ENCODE measurements around the gene DSC1.
A peak's percentile ranks its signal among the peaks of the same experiment; 100 is the strongest.
"Not testable (repeated sequence)": the region's sequence is repeated elsewhere in the genome, so short reads cannot be mapped to it uniquely, and the experiment has no call there.

Gene DSC1

DNA sequence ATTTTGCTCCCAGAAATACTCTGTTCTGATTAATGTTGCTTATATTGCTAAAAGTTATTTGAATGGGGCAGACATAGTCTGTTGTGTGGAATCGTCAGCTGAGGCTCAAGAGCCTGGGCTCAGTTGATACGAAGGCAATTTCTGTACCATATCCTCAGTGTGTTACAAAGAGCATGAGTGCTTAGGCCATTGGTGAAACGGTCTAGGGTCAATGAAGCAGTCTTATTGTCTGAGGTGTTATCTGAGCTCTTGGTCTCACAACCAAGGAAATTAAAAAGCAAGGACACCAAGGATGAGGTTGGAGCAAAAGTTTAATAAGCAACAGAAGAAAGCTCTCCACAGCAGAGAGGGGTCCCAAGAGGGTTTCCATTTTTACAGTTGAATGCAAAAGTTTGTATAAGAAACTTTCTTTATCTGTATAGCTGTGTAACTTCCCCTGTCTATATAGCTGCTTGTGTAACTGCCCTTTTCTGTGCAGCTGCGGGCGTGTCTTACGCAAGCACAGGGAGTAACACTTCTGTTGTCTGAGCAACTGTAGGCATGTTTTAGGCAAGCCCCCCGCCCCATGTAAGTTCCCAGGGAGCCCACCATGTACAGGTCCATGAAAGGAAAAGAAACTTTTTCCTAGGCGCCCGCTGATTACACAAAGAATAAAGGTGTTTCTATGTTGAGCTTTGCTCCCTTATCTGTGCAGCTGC is 40.6 kb upstream of the DSC1 start:
- H3K9me3 ChIP-seq (ENCODE audit: control insufficient read depth in 2 of 2, low read length in 2 of 2), result no peaks in the 10 kb centered on the region
- peaks cover 8 to 49% of the 10 kb centered on the region in 2 donors for H3K4me1 ChIP-seq (ENCODE audit: control insufficient read depth in 2 of 2, insufficient read depth in 2 of 2, low read length in 2 of 2)
- peak overlapping the region; percentile 6 to 10 for H3K4me3 ChIP-seq (ENCODE audit: low read length in 2 of 2)
- peak overlapping the region; percentile 67 to 69 for H3K27ac ChIP-seq (ENCODE audit: low read depth in 2 of 2, low read length in 2 of 2)
- H3K9ac ChIP-seq (ENCODE audit: low read depth in 1 of 2, low read length in 2 of 2), result peak overlapping the region in 1 of 2 donors; percentile 14
- no peaks in the 10 kb centered on the region for H3K36me3 ChIP-seq (ENCODE audit: control insufficient read depth in 2 of 2, insufficient read depth in 2 of 2, low read length in 2 of 2)
- H3K27me3 ChIP-seq (ENCODE audit: control insufficient read depth in 2 of 2, insufficient read depth in 2 of 2, low read length in 2 of 2), result no peaks in the 10 kb centered on the region

GRCh38 chr18:31199190-31199769 is 36.6 kb upstream of the DSC1 start:
- Histone ChIP-seq H3K27ac (ENCODE audit: low read depth in 2 of 2, low read length in 2 of 2) (peak overlapping the region; percentile 28 to 56), H3K4me1 (ENCODE audit: control insufficient read depth in 2 of 2, insufficient read depth in 2 of 2, low read length in 2 of 2) (peaks cover 2 to 17% of the 10 kb centered on the region in 2 donors), H3K9me3 (ENCODE audit: control insufficient read depth in 2 of 2, low read length in 2 of 2) (no peaks in the 10 kb centered on the region), H3K4me3 (ENCODE audit: low read length in 2 of 2) (peak overlapping the region in 1 of 2 donors; percentile 4), H3K36me3 (ENCODE audit: control insufficient read depth in 2 of 2, insufficient read depth in 2 of 2, low read length in 2 of 2) (no peaks in the 10 kb centered on the region), H3K9ac (ENCODE audit: low read depth in 1 of 2, low read length in 2 of 2) (no peak overlapping the region), H3K27me3 (ENCODE audit: control insufficient read depth in 2 of 2, insufficient read depth in 2 of 2, low read length in 2 of 2) (no peaks in the 10 kb centered on the region)

DNA sequence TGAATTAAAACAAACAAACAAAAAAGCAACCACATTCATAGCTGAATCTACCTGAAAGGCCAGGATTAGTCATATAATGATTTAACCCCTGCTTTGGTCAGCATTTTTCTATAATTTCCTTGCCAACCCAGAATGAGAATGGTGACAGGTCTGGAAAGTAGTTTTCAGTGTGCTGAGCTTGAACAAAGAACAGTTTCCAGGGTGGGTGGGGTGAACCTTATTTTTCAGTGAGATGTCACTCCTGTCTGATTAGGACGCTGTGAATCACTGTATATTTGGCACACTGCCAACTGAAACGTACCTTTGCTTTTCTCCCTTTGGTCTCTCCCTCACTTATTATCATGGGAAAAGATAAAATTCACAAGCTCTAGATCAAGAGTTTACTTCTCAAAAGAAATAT is 35.0 kb upstream of the DSC1 start:
- H3K4me1 ChIP-seq (ENCODE audit: control insufficient read depth in 2 of 2, insufficient read depth in 2 of 2, low read length in 2 of 2), result peaks cover 2 to 5% of the 10 kb centered on the region in 2 donors
- no peaks in the 10 kb centered on the region for H3K27me3 ChIP-seq (ENCODE audit: control insufficient read depth in 2 of 2, insufficient read depth in 2 of 2, low read length in 2 of 2)
- no peaks in the 10 kb centered on the region for H3K36me3 ChIP-seq (ENCODE audit: control insufficient read depth in 2 of 2, insufficient read depth in 2 of 2, low read length in 2 of 2)
- H3K9ac ChIP-seq (ENCODE audit: low read depth in 1 of 2, low read length in 2 of 2), result no peak overlapping the region
- H3K27ac ChIP-seq (ENCODE audit: low read depth in 2 of 2, low read length in 2 of 2), result no peak overlapping the region
- no peak overlapping the region for H3K4me3 ChIP-seq (ENCODE audit: low read length in 2 of 2)
- H3K9me3 ChIP-seq (ENCODE audit: control insufficient read depth in 2 of 2, low read length in 2 of 2), result no peaks in the 10 kb centered on the region

GRCh38 chr18:31195063-31195462 is 32.4 kb upstream of the DSC1 start:
- H3K27me3 ChIP-seq (ENCODE audit: control insufficient read depth in 2 of 2, insufficient read depth in 2 of 2, low read length in 2 of 2), result no peaks in the 10 kb centered on the region
- no peak overlapping the region for H3K9ac ChIP-seq (ENCODE audit: low read depth in 1 of 2, low read length in 2 of 2)
- H3K36me3 ChIP-seq (ENCODE audit: control insufficient read depth in 2 of 2, insufficient read depth in 2 of 2, low read length in 2 of 2), result no peaks in the 10 kb centered on the region
- no peak overlapping the region for H3K27ac ChIP-seq (ENCODE audit: low read depth in 2 of 2, low read length in 2 of 2)
- no peak overlapping the region for H3K4me3 ChIP-seq (ENCODE audit: low read length in 2 of 2)
- peaks cover 0 to 5% of the 10 kb centered on the region in 2 donors for H3K4me1 ChIP-seq (ENCODE audit: control insufficient read depth in 2 of 2, insufficient read depth in 2 of 2, low read length in 2 of 2)
- no peaks in the 10 kb centered on the region for H3K9me3 ChIP-seq (ENCODE audit: control insufficient read depth in 2 of 2, low read length in 2 of 2)

DNA sequence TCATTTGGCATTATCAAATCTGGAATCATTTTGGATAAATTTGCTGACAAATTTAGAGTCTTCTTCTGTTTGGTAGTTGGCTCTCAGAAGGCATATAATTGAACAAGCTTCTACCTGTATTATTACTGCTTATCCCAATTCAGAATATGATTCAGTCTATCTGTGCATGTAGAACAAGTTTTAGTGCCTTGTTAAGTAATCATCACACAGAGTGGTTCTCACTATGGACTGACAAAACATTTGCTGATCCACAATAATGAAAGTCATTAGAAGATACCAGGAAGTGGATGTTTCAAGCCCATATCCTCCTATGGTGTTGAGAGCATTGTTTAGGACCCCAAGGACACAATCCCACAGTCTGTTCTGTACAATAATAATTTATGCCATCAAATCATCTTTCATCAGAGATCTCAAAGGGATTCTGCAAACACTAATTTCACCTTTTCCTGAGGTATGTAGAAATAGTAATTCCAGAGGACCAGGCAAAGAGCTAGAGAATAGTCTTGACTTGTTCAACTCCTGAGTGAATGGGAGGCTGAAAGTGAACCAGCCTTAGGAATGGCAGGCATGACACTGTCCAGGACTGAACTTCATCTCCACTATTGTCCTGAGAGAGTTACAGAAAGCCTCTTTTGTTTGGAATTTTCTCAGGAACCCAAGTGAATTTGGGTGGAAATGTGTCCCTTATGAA is 29.6 kb upstream of the DSC1 start:
- Histone ChIP-seq H3K4me1 (ENCODE audit: control insufficient read depth in 2 of 2, insufficient read depth in 2 of 2, low read length in 2 of 2) (no peaks in the 10 kb centered on the region), H3K9ac (ENCODE audit: low read depth in 1 of 2, low read length in 2 of 2) (no peak overlapping the region), H3K9me3 (ENCODE audit: control insufficient read depth in 2 of 2, low read length in 2 of 2) (no peaks in the 10 kb centered on the region), H3K36me3 (ENCODE audit: control insufficient read depth in 2 of 2, insufficient read depth in 2 of 2, low read length in 2 of 2) (no peaks in the 10 kb centered on the region), H3K27me3 (ENCODE audit: control insufficient read depth in 2 of 2, insufficient read depth in 2 of 2, low read length in 2 of 2) (no peaks in the 10 kb centered on the region), H3K4me3 (ENCODE audit: low read length in 2 of 2) (no peak overlapping the region), H3K27ac (ENCODE audit: low read depth in 2 of 2, low read length in 2 of 2) (no peak overlapping the region)

DNA sequence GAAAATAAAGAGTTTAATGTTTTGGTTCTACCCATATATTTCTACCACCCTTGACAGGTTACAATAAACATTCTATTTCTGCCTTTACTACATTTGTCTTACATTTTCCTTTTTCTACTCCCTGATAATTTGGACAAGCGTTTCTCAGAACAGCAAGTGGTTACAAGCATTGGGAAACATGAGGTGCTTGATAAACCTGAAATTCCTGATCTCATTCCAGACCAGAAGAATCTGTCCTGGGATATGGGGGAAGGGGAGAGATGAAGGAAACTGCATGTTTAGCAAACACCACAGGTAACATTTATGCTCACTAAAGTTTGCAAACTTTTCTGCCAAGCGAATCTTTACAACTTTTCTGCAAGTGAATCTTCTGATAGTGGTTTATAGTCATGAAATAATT is 28.3 kb upstream of the DSC1 start:
- no peak overlapping the region for H3K27ac ChIP-seq (ENCODE audit: low read depth in 2 of 2, low read length in 2 of 2)
- H3K4me1 ChIP-seq (ENCODE audit: control insufficient read depth in 2 of 2, insufficient read depth in 2 of 2, low read length in 2 of 2), result no peaks in the 10 kb centered on the region
- no peaks in the 10 kb centered on the region for H3K36me3 ChIP-seq (ENCODE audit: control insufficient read depth in 2 of 2, insufficient read depth in 2 of 2, low read length in 2 of 2)
- H3K4me3 ChIP-seq (ENCODE audit: low read length in 2 of 2), result no peak overlapping the region
- H3K9me3 ChIP-seq (ENCODE audit: control insufficient read depth in 2 of 2, low read length in 2 of 2), result no peaks in the 10 kb centered on the region
- H3K9ac ChIP-seq (ENCODE audit: low read depth in 1 of 2, low read length in 2 of 2), result no peak overlapping the region
- H3K27me3 ChIP-seq (ENCODE audit: control insufficient read depth in 2 of 2, insufficient read depth in 2 of 2, low read length in 2 of 2), result no peaks in the 10 kb centered on the region

DNA sequence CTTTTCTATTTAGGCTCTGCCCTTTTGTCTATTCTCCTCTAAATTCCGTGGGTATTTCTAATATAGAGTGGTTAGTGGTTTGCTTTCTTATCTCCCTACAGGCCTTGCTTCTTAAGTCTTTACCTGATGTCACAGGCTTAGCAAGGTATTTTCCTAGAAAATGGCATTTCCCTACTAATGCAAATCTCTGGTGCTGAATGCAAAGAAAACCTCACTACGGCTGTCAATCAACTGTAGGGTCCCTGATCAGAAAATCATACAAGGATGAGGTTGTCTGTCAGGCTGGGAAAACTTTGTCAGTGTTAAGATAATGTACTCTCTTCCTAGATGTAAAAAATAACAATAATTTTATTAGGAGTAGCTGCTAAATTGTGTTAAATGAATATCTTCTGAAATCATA is 27.1 kb upstream of the DSC1 start:
- Histone ChIP-seq H3K4me3 (ENCODE audit: low read length in 2 of 2) (no peak overlapping the region), H3K36me3 (ENCODE audit: control insufficient read depth in 2 of 2, insufficient read depth in 2 of 2, low read length in 2 of 2) (no peaks in the 10 kb centered on the region), H3K27ac (ENCODE audit: low read depth in 2 of 2, low read length in 2 of 2) (no peak overlapping the region)

GRCh38 chr18:31185186-31185950 is 22.7 kb upstream of the DSC1 start:
- Histone ChIP-seq H3K36me3 (ENCODE audit: control insufficient read depth in 2 of 2, insufficient read depth in 2 of 2, low read length in 2 of 2) (no peaks in the 10 kb centered on the region), H3K4me1 (ENCODE audit: control insufficient read depth in 2 of 2, insufficient read depth in 2 of 2, low read length in 2 of 2) (no peaks in the 10 kb centered on the region), H3K27ac (ENCODE audit: low read depth in 2 of 2, low read length in 2 of 2) (no peak overlapping the region), H3K9ac (ENCODE audit: low read depth in 1 of 2, low read length in 2 of 2) (no peak overlapping the region), H3K4me3 (ENCODE audit: low read length in 2 of 2) (no peak overlapping the region), H3K9me3 (ENCODE audit: control insufficient read depth in 2 of 2, low read length in 2 of 2) (no peaks in the 10 kb centered on the region), H3K27me3 (ENCODE audit: control insufficient read depth in 2 of 2, insufficient read depth in 2 of 2, low read length in 2 of 2) (no peaks in the 10 kb centered on the region)

More for the DNA sequence above, 27.1 kb upstream of the DSC1 start:
- Histone ChIP-seq H3K27me3 (ENCODE audit: control insufficient read depth in 2 of 2, insufficient read depth in 2 of 2, low read length in 2 of 2) (no peaks in the 10 kb centered on the region), H3K9ac (ENCODE audit: low read depth in 1 of 2, low read length in 2 of 2) (no peak overlapping the region), H3K9me3 (ENCODE audit: control insufficient read depth in 2 of 2, low read length in 2 of 2) (no peaks in the 10 kb centered on the region), H3K4me1 (ENCODE audit: control insufficient read depth in 2 of 2, insufficient read depth in 2 of 2, low read length in 2 of 2) (no peaks in the 10 kb centered on the region)

- Histone ChIP-seq H3K27ac (ENCODE audit: low read depth in 2 of 2, low read length in 2 of 2) (no peak overlapping the region), H3K4me3 (ENCODE audit: low read length in 2 of 2) (no peak overlapping the region), H3K9me3 (ENCODE audit: control insufficient read depth in 2 of 2, low read length in 2 of 2) (no peaks in the 10 kb centered on the region), H3K27me3 (ENCODE audit: control insufficient read depth in 2 of 2, insufficient read depth in 2 of 2, low read length in 2 of 2) (no peaks in the 10 kb centered on the region), H3K9ac (ENCODE audit: low read depth in 1 of 2, low read length in 2 of 2) (no peak overlapping the region), H3K4me1 (ENCODE audit: control insufficient read depth in 2 of 2, insufficient read depth in 2 of 2, low read length in 2 of 2) (no peaks in the 10 kb centered on the region), H3K36me3 (ENCODE audit: control insufficient read depth in 2 of 2, insufficient read depth in 2 of 2, low read length in 2 of 2) (no peaks in the 10 kb centered on the region)
Measured at GRCh38 chr18:31183302-31183701, 20.6 kb upstream of the DSC1 start.

- not testable (repeated sequence) for H3K4me3 ChIP-seq (ENCODE audit: low read length in 2 of 2); H3K9me3 ChIP-seq (ENCODE audit: control insufficient read depth in 2 of 2, low read length in 2 of 2); H3K27ac ChIP-seq (ENCODE audit: low read depth in 2 of 2, low read length in 2 of 2); H3K9ac ChIP-seq (ENCODE audit: low read depth in 1 of 2, low read length in 2 of 2); H3K4me1 ChIP-seq (ENCODE audit: control insufficient read depth in 2 of 2, insufficient read depth in 2 of 2, low read length in 2 of 2); H3K27me3 ChIP-seq (ENCODE audit: control insufficient read depth in 2 of 2, insufficient read depth in 2 of 2, low read length in 2 of 2); H3K36me3 ChIP-seq (ENCODE audit: control insufficient read depth in 2 of 2, insufficient read depth in 2 of 2, low read length in 2 of 2)
Measured at GRCh38 chr18:31177369-31177768, 14.7 kb upstream of the DSC1 start.

Data from mucosa of rectum (tissue), 2 donors.